Measurements from ENCODE around the gene TANC1. TPM values are rescaled to one million over a fixed set of nuclear protein-coding genes. Genes with fewer than 3 reads are reported as not detected.

The TANC1 gene
- total and polyA plus RNA-seq, 2 donors (not counting 3 experiments of a cell fraction or from before 2014, with no cell fraction given): 58.9 to 99.4 TPM

GRCh38 chr2:159032580-159032979, 64.1 kb downstream of the TANC1 start:
- intact Hi-C loops (cut with micrococcal nuclease): loop anchor here (5.0 kb wide), 1 partner anchor 35 kb away; no protein-coding TSS in a partner anchor
- POLR2A ChIA-PET: interaction anchor here (0.9 kb wide), 1 partner anchor 92 kb away, joined by 3 read pairs; no protein-coding TSS in a partner anchor
- dilution Hi-C loops (cut with MboI; ENCODE audit: extremely low pct_ligation_motif_present, low sequenced_read_pairs): no loop called here
- Histone ChIP-seq H3K9me3 (replicated peaks; ENCODE audit: control insufficient read depth, insufficient read depth, low read length) (no peaks in the 10 kb centered on the region), H3K9ac (replicated peaks; ENCODE audit: extremely low read depth, insufficient read depth, low read length) (no peak overlapping the region), H3K36me3 (ENCODE audit: control insufficient read depth in 2 of 2, extremely low read depth in 1 of 2, insufficient read depth in 2 of 2, low read length in 2 of 2) (no peaks in the 10 kb centered on the region), H3K9me1 (replicated peaks; ENCODE audit: control insufficient read depth, extremely low read depth, insufficient read depth, low read length) (no peaks in the 10 kb centered on the region), H3K4me1 (ENCODE audit: control insufficient read depth, extremely low read depth, insufficient read depth, low read length) (peaks cover 44% of the 10 kb centered on the region), H3K79me2 (ENCODE audit: control insufficient read depth, insufficient read depth, low read length) (peaks cover 76% of the 10 kb centered on the region), H3K27ac (ENCODE audit: insufficient read depth, low read depth, low read length) (no peak overlapping the region), H3K27me3 (ENCODE audit: control insufficient read depth in 2 of 2, insufficient read depth in 2 of 2, low read length in 2 of 2) (no peaks in the 10 kb centered on the region), H4K20me1 (replicated peaks; ENCODE audit: control insufficient read depth, extremely low read depth, insufficient read depth, low read length) (no peaks in the 10 kb centered on the region), H3K4me3 (replicated peaks in 1 of 3; ENCODE audit: insufficient read depth in 1 of 3, low read depth in 1 of 3, low read length in 3 of 3) (no peak overlapping the region), H3K4me2 (ENCODE audit: insufficient read depth, low read length) (no peak overlapping the region), H2AFZ (ENCODE audit: low read depth, low read length) (no peak overlapping the region)
- DNase-seq (ENCODE audit: low read depth, low spot score) (no peak), FAIRE-seq (no peak)
- TF ChIP-seq EZH2 (IDR thresholded peaks at IDR 0.05; ENCODE audit: borderline replicate concordance, low read depth, low read length, severe bottlenecking): no peak
- TF ChIP-seq JUN (IDR thresholded peaks at IDR 0.05; ENCODE audit: borderline replicate concordance, insufficient read depth, insufficient read length, low read depth): no peak
- no peak for TF ChIP-seq CTCF (IDR thresholded peaks at IDR 0.05; ENCODE audit: extremely low read depth in 1 of 2, insufficient read depth in 1 of 2, low read depth in 1 of 2, low read length in 2 of 2)
- no peak for TF ChIP-seq MYC (IDR thresholded peaks at IDR 0.05; ENCODE audit: low read depth, low read length)
- BruUV-seq (replicated peaks): no TSS peak
- CTCF ChIA-PET: interaction anchor here (5.1 kb wide), 1 partner anchor 86 kb away, joined by 34 read pairs; no protein-coding TSS in a partner anchor

GRCh38 chr2:159034713-159035112, 66.3 kb downstream of the TANC1 start:
- dilution Hi-C loops (cut with MboI; ENCODE audit: extremely low pct_ligation_motif_present, low sequenced_read_pairs): no loop called here
- Histone ChIP-seq H3K9ac (replicated peaks; ENCODE audit: extremely low read depth, insufficient read depth, low read length) (no peak overlapping the region), H3K27ac (ENCODE audit: insufficient read depth, low read depth, low read length) (no peak overlapping the region)

More at GRCh38 chr2:159034713-159035112, 66.3 kb downstream of the TANC1 start:
- ChIA-PET POLR2A (no interaction called here), CTCF (interaction anchor here (1.4 to 2.8 kb wide), 5 partner anchors 10 to 84 kb away, joined by 3 to 11 read pairs (median 4); no protein-coding TSS in a partner anchor)
- DNase-seq (ENCODE audit: low read depth, low spot score): no peak
- H3K36me3 ChIP-seq (ENCODE audit: control insufficient read depth in 2 of 2, extremely low read depth in 1 of 2, insufficient read depth in 2 of 2, low read length in 2 of 2): no peaks in the 10 kb centered on the region
- H4K20me1 ChIP-seq (replicated peaks; ENCODE audit: control insufficient read depth, extremely low read depth, insufficient read depth, low read length): no peaks in the 10 kb centered on the region
- TF ChIP-seq POLR2A (IDR thresholded peaks at IDR 0.05; ENCODE audit: low read depth, low read length) (no peak), POLR2AphosphoS5 (IDR thresholded peaks at IDR 0.05; ENCODE audit: insufficient read depth, low read depth, low read length) (no peak), JUN (IDR thresholded peaks at IDR 0.05; ENCODE audit: borderline replicate concordance, insufficient read depth, insufficient read length, low read depth) (no peak), CTCF (IDR thresholded peaks at IDR 0.05; ENCODE audit: extremely low read depth in 1 of 2, insufficient read depth in 1 of 2, low read depth in 1 of 2, low read length in 2 of 2) (no peak), EZH2 (IDR thresholded peaks at IDR 0.05; ENCODE audit: borderline replicate concordance, low read depth, low read length, severe bottlenecking) (no peak), FOS (IDR thresholded peaks at IDR 0.05; ENCODE audit: borderline replicate concordance, insufficient read depth, low read length) (no peak), MAX (IDR thresholded peaks at IDR 0.05; ENCODE audit: insufficient read depth, insufficient read length) (no peak), GATA2 (IDR thresholded peaks at IDR 0.05; ENCODE audit: insufficient read depth, insufficient read length, low read depth, low read length) (no peak), MYC (IDR thresholded peaks at IDR 0.05; ENCODE audit: low read depth, low read length) (no peak)
- H3K79me2 ChIP-seq (ENCODE audit: control insufficient read depth, insufficient read depth, low read length): peaks cover 65% of the 10 kb centered on the region
- no peaks in the 10 kb centered on the region for H3K9me3 ChIP-seq (replicated peaks; ENCODE audit: control insufficient read depth, insufficient read depth, low read length)
- FAIRE-seq: no peak
- BruUV-seq (replicated peaks): no TSS peak
- peaks cover 34% of the 10 kb centered on the region for H3K4me1 ChIP-seq (ENCODE audit: control insufficient read depth, extremely low read depth, insufficient read depth, low read length)
- H3K9me1 ChIP-seq (replicated peaks; ENCODE audit: control insufficient read depth, extremely low read depth, insufficient read depth, low read length): no peaks in the 10 kb centered on the region
- H3K4me3 ChIP-seq (replicated peaks in 1 of 3; ENCODE audit: insufficient read depth in 1 of 3, low read depth in 1 of 3, low read length in 3 of 3): no peak overlapping the region
- H3K27me3 ChIP-seq (ENCODE audit: control insufficient read depth in 2 of 2, insufficient read depth in 2 of 2, low read length in 2 of 2): no peaks in the 10 kb centered on the region
- H3K4me2 ChIP-seq (ENCODE audit: insufficient read depth, low read length): no peak overlapping the region
- intact Hi-C loops (cut with micrococcal nuclease): loop anchor here (5.0 kb wide), 1 partner anchor 33 kb away; no protein-coding TSS in a partner anchor
- no peak overlapping the region for H2AFZ ChIP-seq (ENCODE audit: low read depth, low read length)
